Measurements from ENCODE around the gene KCNK13. TPM values are rescaled to one million over a fixed set of nuclear protein-coding genes. Genes with fewer than 3 reads are reported as not detected.

The KCNK13 gene
- total RNA-seq, 1 donor from 2014 or later = 0.81 TPM

- TF ChIP-seq CTCF (IDR thresholded peaks at IDR 0.05) = no peak
- intact Hi-C loops (cut with DNase I) = no loop called here
- no peaks in the 10 kb centered on the region for H3K4me1 ChIP-seq
Measured at GRCh38 chr14:90027842-90028241, 34.0 kb upstream of the KCNK13 start.

GRCh38 chr14:90034156-90034555 lies 27.6 kb upstream of the KCNK13 start:
- intact Hi-C loops (cut with DNase I) = no loop called here
- no peaks in the 10 kb centered on the region for H3K4me1 ChIP-seq
- H3K27ac ChIP-seq = no peak overlapping the region
- DNase-seq (no peak), ATAC-seq (no peak)
- no peaks in the 10 kb centered on the region for H3K27me3 ChIP-seq
- TF ChIP-seq CTCF (IDR thresholded peaks at IDR 0.05) = no peak
- H3K4me3 ChIP-seq = no peak overlapping the region
- H3K9me3 ChIP-seq = no peaks in the 10 kb centered on the region
- no peaks in the 10 kb centered on the region for H3K36me3 ChIP-seq

More at GRCh38 chr14:90027842-90028241, 34.0 kb upstream of the KCNK13 start:
- H3K36me3 ChIP-seq = no peaks in the 10 kb centered on the region
- no peak for DNase-seq
- H3K27ac ChIP-seq = no peak overlapping the region
- no peaks in the 10 kb centered on the region for H3K27me3 ChIP-seq
- H3K4me3 ChIP-seq = no peak overlapping the region
- no peak for ATAC-seq
- no peaks in the 10 kb centered on the region for H3K9me3 ChIP-seq

GRCh38 chr14:90034835-90035525 lies 26.8 kb upstream of the KCNK13 start:
- Histone ChIP-seq H3K4me3 (no peak overlapping the region), H3K9me3 (no peaks in the 10 kb centered on the region), H3K4me1 (no peaks in the 10 kb centered on the region), H3K36me3 (no peaks in the 10 kb centered on the region), H3K27ac (no peak overlapping the region), H3K27me3 (no peaks in the 10 kb centered on the region)
- TF ChIP-seq CTCF (IDR thresholded peaks at IDR 0.05) = no peak
- intact Hi-C loops (cut with DNase I) = no loop called here
- DNase-seq (no peak), ATAC-seq (no peak)

GRCh38 chr14:90039253-90040010 lies 22.4 kb upstream of the KCNK13 start:
- ATAC-seq = no peak
- Histone ChIP-seq H3K4me1 (no peaks in the 10 kb centered on the region), H3K27ac (no peak overlapping the region), H3K4me3 (no peak overlapping the region), H3K27me3 (no peaks in the 10 kb centered on the region), H3K36me3 (no peaks in the 10 kb centered on the region), H3K9me3 (no peaks in the 10 kb centered on the region)
- DNase-seq = no peak
- no peak for TF ChIP-seq CTCF (IDR thresholded peaks at IDR 0.05)
- intact Hi-C loops (cut with DNase I) = no loop called here

- H3K4me3 ChIP-seq = no peak overlapping the region
- H3K4me1 ChIP-seq = no peaks in the 10 kb centered on the region
- no peak for TF ChIP-seq CTCF (IDR thresholded peaks at IDR 0.05)
- no peaks in the 10 kb centered on the region for H3K27me3 ChIP-seq
- DNase-seq (no peak), ATAC-seq (no peak)
- no peaks in the 10 kb centered on the region for H3K9me3 ChIP-seq
- H3K36me3 ChIP-seq = no peaks in the 10 kb centered on the region
- no peak overlapping the region for H3K27ac ChIP-seq
- intact Hi-C loops (cut with DNase I) = no loop called here
Measured at GRCh38 chr14:90040411-90040810, 21.4 kb upstream of the KCNK13 start.

Data from upper lobe of right lung (tissue), 1 donor.